Karpas-422 (cell line): ENCODE measurements around the gene PRPF39. TPM values are rescaled to one million over a fixed set of nuclear protein-coding genes. Genes with fewer than 3 reads are reported as not detected.

Source experiments
- DNase-seq: peaks from one replicate; pipeline ENCODE4 v3.0.0-alpha.2; 2015
- H2AFZ ChIP-seq: fragments of 200-600 bp; sonication (generic); 2 replicates; pipeline ENCODE4 v1.6.1; 2014; ENCODE audit warnings: antibody characterized with exemption, low read length, mixed read lengths
- H3K27ac ChIP-seq: fragments of 200-600 bp; sonication (generic); 2 replicates; pipeline ENCODE4 v1.5.1; 2014; ENCODE audit warnings: mild to moderate bottlenecking, low read length, moderate library complexity
- H3K27me3 ChIP-seq: fragments of 200-600 bp; sonication (generic); 2 replicates; pipeline ENCODE4 v1.6.1; 2014; ENCODE audit warnings: low read length, mixed read lengths
- H3K36me3 ChIP-seq: fragments of 200-600 bp; sonication (generic); 2 replicates; pipeline ENCODE4 v1.6.1; 2014; ENCODE audit warnings: low read length, mixed read lengths; ENCODE audit not compliant: insufficient read depth
- H3K4me1 ChIP-seq: fragments of 200-600 bp; sonication (generic); 2 replicates; pipeline ENCODE4 v1.6.1; 2014; ENCODE audit warnings: mild to moderate bottlenecking, low read length, mixed read lengths
- H3K4me2 ChIP-seq: fragments of 200-600 bp; sonication (generic); 2 replicates; pipeline ENCODE4 v1.6.1; 2014; ENCODE audit warnings: low read length, low read depth, mild to moderate bottlenecking; ENCODE audit not compliant: poor library complexity, severe bottlenecking
- H3K4me3 ChIP-seq: fragments of 200-600 bp; sonication (generic); 2 replicates; pipeline ENCODE4 v1.5.1; 2014; ENCODE audit warnings: mild to moderate bottlenecking, antibody characterized with exemption, low read length, mixed read lengths
- H3K79me2 ChIP-seq: fragments of 200-600 bp; sonication (generic); 2 replicates; pipeline ENCODE4 v1.6.1; 2014; ENCODE audit warnings: mild to moderate bottlenecking, low read length, mixed read lengths
- H3K9ac ChIP-seq: fragments of 200-600 bp; sonication (generic); 2 replicates; pipeline ENCODE4 v1.6.0; 2014; ENCODE audit warnings: low read length
- H3K9me2 ChIP-seq: fragments of 200-600 bp; sonication (generic), shearing (Covaris generic); replicated peaks from 2 replicates; pipeline ENCODE4 v1.6.0; 2014; ENCODE audit warnings: mild to moderate bottlenecking, low read length, moderate library complexity; ENCODE audit not compliant: insufficient read depth
- H3K9me3 ChIP-seq: fragments of 300-700, 200-600 bp; sonication (generic); 2 replicates; pipeline ENCODE4 v1.6.1; 2014; ENCODE audit warnings: low read length, mixed read lengths
- H4K20me1 ChIP-seq: fragments of 200-600 bp; sonication (generic); 2 replicates; pipeline ENCODE4 v1.6.1; 2014; ENCODE audit warnings: mild to moderate bottlenecking, antibody characterized with exemption, low read length, low read depth; ENCODE audit not compliant: insufficient read depth
- total RNA-seq: library from RNA; depleted of rRNA; stranded (reverse); fragments of >200 nt; shearing (Covaris generic); gene quantifications from 2 replicates; pipeline ENCODE4 v1.2.3, GENCODE V29; 2014; ENCODE audit warnings: low replicate concordance

The PRPF39 gene
- total RNA-seq, 1 experiment from 2014 or later: 142 TPM

- H3K4me2 ChIP-seq: no peak overlapping the region
- H3K4me1 ChIP-seq: no peaks in the 10 kb centered on the region
- no peaks in the 10 kb centered on the region for H3K9me2 ChIP-seq
- H3K9me3 ChIP-seq: 0 out of 2 replicates have a peak, but pooled peaks cover 2% of the 10 kb centered on the region
- peaks cover 39% of the 10 kb centered on the region for H3K36me3 ChIP-seq
- no peak overlapping the region for H3K9ac ChIP-seq
- no peak overlapping the region for H3K27ac ChIP-seq
- no peak overlapping the region for H3K4me3 ChIP-seq
- no peak overlapping the region for H2AFZ ChIP-seq
- H4K20me1 ChIP-seq: no peaks in the 10 kb centered on the region
- no peak for DNase-seq
- peaks cover 5% of the 10 kb centered on the region for H3K79me2 ChIP-seq
- no peaks in the 10 kb centered on the region for H3K27me3 ChIP-seq
These were observed 32.7 kb upstream of the PRPF39 start for GRCh38 chr14:45051180-45051579.

- Histone ChIP-seq H3K4me3 (no peak overlapping the region), H3K9me3 (0 out of 2 replicates have a peak, but pooled peaks cover 2% of the 10 kb centered on the region), H3K36me3 (peaks cover 39% of the 10 kb centered on the region), H3K9me2 (no peaks in the 10 kb centered on the region), H3K79me2 (peaks cover 11% of the 10 kb centered on the region), H3K4me1 (no peaks in the 10 kb centered on the region), H4K20me1 (no peaks in the 10 kb centered on the region), H3K27ac (no peak overlapping the region), H3K4me2 (no peak overlapping the region), H3K9ac (no peak overlapping the region), H3K27me3 (no peaks in the 10 kb centered on the region), H2AFZ (no peak overlapping the region)
- DNase-seq: no peak
These were observed 32.0 kb upstream of the PRPF39 start for GRCh38 chr14:45051896-45052295.

GRCh38 chr14:45057349-45057748, 26.6 kb upstream of the PRPF39 start:
- H3K4me3 ChIP-seq: no peak overlapping the region

GRCh38 chr14:45057881-45058364, 26.0 kb upstream of the PRPF39 start:
- H3K9me2 ChIP-seq: no peaks in the 10 kb centered on the region
- peaks cover 64% of the 10 kb centered on the region for H3K79me2 ChIP-seq
- H4K20me1 ChIP-seq: no peaks in the 10 kb centered on the region
- H3K4me3 ChIP-seq: no peak overlapping the region
- no peak overlapping the region for H3K27ac ChIP-seq
- no peaks in the 10 kb centered on the region for H3K27me3 ChIP-seq
- peaks cover 34% of the 10 kb centered on the region for H3K36me3 ChIP-seq
- no peak overlapping the region for H2AFZ ChIP-seq
- 0 out of 2 replicates have a peak, but pooled peaks cover 2% of the 10 kb centered on the region for H3K4me1 ChIP-seq
- H3K9ac ChIP-seq: no peak overlapping the region
- DNase-seq: no peak
- 0 out of 2 replicates have a peak, but pooled peaks cover 2% of the 10 kb centered on the region for H3K9me3 ChIP-seq
- no peak overlapping the region for H3K4me2 ChIP-seq

More at GRCh38 chr14:45057349-45057748, 26.6 kb upstream of the PRPF39 start:
- H3K79me2 ChIP-seq: peaks cover 58% of the 10 kb centered on the region
- DNase-seq: no peak
- H3K27me3 ChIP-seq: no peaks in the 10 kb centered on the region
- peaks cover 40% of the 10 kb centered on the region for H3K36me3 ChIP-seq
- no peak overlapping the region for H3K9ac ChIP-seq
- H2AFZ ChIP-seq: no peak overlapping the region
- H3K9me2 ChIP-seq: no peaks in the 10 kb centered on the region
- 0 out of 2 replicates have a peak, but pooled peaks cover 2% of the 10 kb centered on the region for H3K4me1 ChIP-seq
- no peaks in the 10 kb centered on the region for H4K20me1 ChIP-seq
- 0 out of 2 replicates have a peak, but pooled peaks cover 2% of the 10 kb centered on the region for H3K9me3 ChIP-seq
- H3K4me2 ChIP-seq: no peak overlapping the region
- H3K27ac ChIP-seq: no peak overlapping the region

- no peak overlapping the region for H3K27ac ChIP-seq
- H3K4me2 ChIP-seq: no peak overlapping the region
- H3K9ac ChIP-seq: no peak overlapping the region
- no peaks in the 10 kb centered on the region for H3K27me3 ChIP-seq
- no peak overlapping the region for H2AFZ ChIP-seq
- no peaks in the 10 kb centered on the region for H4K20me1 ChIP-seq
- H3K9me2 ChIP-seq: no peaks in the 10 kb centered on the region
- no peak overlapping the region for H3K4me3 ChIP-seq
- 0 out of 2 replicates have a peak, but pooled peaks cover 2% of the 10 kb centered on the region for H3K9me3 ChIP-seq
- H3K79me2 ChIP-seq: peaks cover 85% of the 10 kb centered on the region
- peaks cover 18% of the 10 kb centered on the region for H3K36me3 ChIP-seq
- 0 out of 2 replicates have a peak, but pooled peaks cover 2% of the 10 kb centered on the region for H3K4me1 ChIP-seq
- no peak for DNase-seq
These were observed 23.4 kb upstream of the PRPF39 start for GRCh38 chr14:45060551-45060950.

GRCh38 chr14:45065540-45065939, 18.4 kb upstream of the PRPF39 start:
- Histone ChIP-seq H3K9me3 (no peaks in the 10 kb centered on the region), H4K20me1 (no peaks in the 10 kb centered on the region), H2AFZ (no peak overlapping the region), H3K9ac (no peak overlapping the region), H3K79me2 (peaks cover 53% of the 10 kb centered on the region), H3K27me3 (no peaks in the 10 kb centered on the region), H3K27ac (no peak overlapping the region), H3K4me1 (0 out of 2 replicates have a peak, but pooled peaks cover 2% of the 10 kb centered on the region), H3K9me2 (no peaks in the 10 kb centered on the region), H3K4me3 (no peak overlapping the region), H3K4me2 (no peak overlapping the region), H3K36me3 (peaks cover 10% of the 10 kb centered on the region; the same call in 1 of the 2 replicates)
- no peak for DNase-seq

- no peaks in the 10 kb centered on the region for H3K9me2 ChIP-seq
- H3K4me3 ChIP-seq: no peak overlapping the region
- no peak overlapping the region for H2AFZ ChIP-seq
- H3K27ac ChIP-seq: no peak overlapping the region
- no peaks in the 10 kb centered on the region for H3K9me3 ChIP-seq
- H3K4me1 ChIP-seq: 0 out of 2 replicates have a peak, but pooled peaks cover 2% of the 10 kb centered on the region
- H3K4me2 ChIP-seq: no peak overlapping the region
- no peak overlapping the region for H3K9ac ChIP-seq
- H4K20me1 ChIP-seq: no peaks in the 10 kb centered on the region
- H3K36me3 ChIP-seq: peaks cover 10% of the 10 kb centered on the region; the same call in 1 of the 2 replicates
- DNase-seq: no peak
- peaks cover 49% of the 10 kb centered on the region for H3K79me2 ChIP-seq
- H3K27me3 ChIP-seq: no peaks in the 10 kb centered on the region
These were observed 18.0 kb upstream of the PRPF39 start for GRCh38 chr14:45065956-45066355.

GRCh38 chr14:45066667-45067066, 17.2 kb upstream of the PRPF39 start:
- Histone ChIP-seq H3K27ac (no peak overlapping the region), H3K9me2 (no peaks in the 10 kb centered on the region), H4K20me1 (no peaks in the 10 kb centered on the region), H3K79me2 (peaks cover 45% of the 10 kb centered on the region), H2AFZ (no peak overlapping the region), H3K4me1 (no peaks in the 10 kb centered on the region), H3K4me3 (no peak overlapping the region), H3K27me3 (no peaks in the 10 kb centered on the region), H3K9ac (no peak overlapping the region), H3K9me3 (no peaks in the 10 kb centered on the region), H3K4me2 (no peak overlapping the region), H3K36me3 (peaks cover 10% of the 10 kb centered on the region; the same call in 1 of the 2 replicates)
- no peak for DNase-seq
